Spleen (tissue), 7 donors: ENCODE measurements around the gene RBFOX1.

ENCODE experiments used
- POLR2A ChIP-seq, 3 donors: fragments of 450-650 bp; IDR thresholded peaks; one replicate each; pipeline ENCODE4 v1.5.1; 2017; ENCODE audit warnings: antibody characterized with exemption in 3 of 3, mild to moderate bottlenecking in 1 of 3
- POLR2AphosphoS5 ChIP-seq, 3 donors: sonication (generic); formaldehyde crosslinking; IDR thresholded peaks; one replicate each; pipeline ENCODE4 v1.5.1; 2017; ENCODE audit warnings: antibody characterized with exemption in 3 of 3
- TF ChIP-seq, protein P1 (sequence below), 11 experiments: fragments of 200-600 bp in 7 of 11; fragments of 450-650 bp in 4 of 11; sonication (generic) in 4 of 11; IDR thresholded peaks in 8 of 11; conservative IDR thresholded peaks in 3 of 11; 1 replicate in 7 of 11; 2 replicates in 4 of 11; pipeline versions ENCODE4 v1.4.0 to v1.8.0; 2016 to 2021; ENCODE audit warnings: antibody characterized with exemption in 11 of 11, inconsistent platforms in 4 of 11, mild to moderate bottlenecking in 1 of 11
- donor health status: DM: no; HTN: no; CAD: no; lungs with moderate emphysema.
- donor health status: DM: no; HTN: no; CAD: no.
- donor health status: DM: no; HTN: no; CAD: no.

DNA sequence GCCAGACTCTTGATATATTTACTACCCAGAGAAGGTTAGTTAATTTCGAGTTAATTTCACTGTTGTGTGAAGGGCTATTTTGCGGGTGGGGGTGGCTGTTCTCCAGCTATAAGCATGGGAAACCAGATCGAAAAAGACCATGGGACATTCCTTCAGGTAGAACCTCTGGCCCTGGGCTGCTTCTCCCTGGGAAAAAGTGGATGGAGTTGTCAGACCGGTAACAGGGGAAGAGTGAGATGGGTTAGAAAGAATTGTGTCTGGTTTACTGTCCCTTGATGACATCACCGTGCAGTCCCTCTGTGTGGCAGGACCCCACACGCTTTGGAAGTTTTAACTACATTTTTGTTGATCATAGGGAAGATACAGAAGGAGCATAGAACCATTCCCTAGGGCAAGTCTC lies 296.3 kb downstream of the RBFOX1 start:
- TF ChIP-seq, protein P1, sequence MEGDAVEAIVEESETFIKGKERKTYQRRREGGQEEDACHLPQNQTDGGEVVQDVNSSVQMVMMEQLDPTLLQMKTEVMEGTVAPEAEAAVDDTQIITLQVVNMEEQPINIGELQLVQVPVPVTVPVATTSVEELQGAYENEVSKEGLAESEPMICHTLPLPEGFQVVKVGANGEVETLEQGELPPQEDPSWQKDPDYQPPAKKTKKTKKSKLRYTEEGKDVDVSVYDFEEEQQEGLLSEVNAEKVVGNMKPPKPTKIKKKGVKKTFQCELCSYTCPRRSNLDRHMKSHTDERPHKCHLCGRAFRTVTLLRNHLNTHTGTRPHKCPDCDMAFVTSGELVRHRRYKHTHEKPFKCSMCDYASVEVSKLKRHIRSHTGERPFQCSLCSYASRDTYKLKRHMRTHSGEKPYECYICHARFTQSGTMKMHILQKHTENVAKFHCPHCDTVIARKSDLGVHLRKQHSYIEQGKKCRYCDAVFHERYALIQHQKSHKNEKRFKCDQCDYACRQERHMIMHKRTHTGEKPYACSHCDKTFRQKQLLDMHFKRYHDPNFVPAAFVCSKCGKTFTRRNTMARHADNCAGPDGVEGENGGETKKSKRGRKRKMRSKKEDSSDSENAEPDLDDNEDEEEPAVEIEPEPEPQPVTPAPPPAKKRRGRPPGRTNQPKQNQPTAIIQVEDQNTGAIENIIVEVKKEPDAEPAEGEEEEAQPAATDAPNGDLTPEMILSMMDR (IDR thresholded peaks at IDR 0.05 in 8 of 11, conservative IDR thresholded peaks at IDR 0.05 in 3 of 11): no peak
- no peak for TF ChIP-seq POLR2A (IDR thresholded peaks at IDR 0.05)
- no peak for TF ChIP-seq POLR2AphosphoS5 (IDR thresholded peaks at IDR 0.05)
